HG03066 (cell line): Measurements from ENCODE around the gene ARL2.
"Not testable (repeated sequence)": the region's sequence is repeated elsewhere in the genome, so short reads cannot be mapped to it uniquely, and the experiment has no call there.

ENCODE experiments used
- ATAC-seq: cut with Tn5 transposase; IDR thresholded peaks from one replicate; pipeline ENCODE4 v1.9.1; 2021; ENCODE audit warnings: low read depth; ENCODE audit not compliant: unreplicated experiment

The ARL2 gene

DNA sequence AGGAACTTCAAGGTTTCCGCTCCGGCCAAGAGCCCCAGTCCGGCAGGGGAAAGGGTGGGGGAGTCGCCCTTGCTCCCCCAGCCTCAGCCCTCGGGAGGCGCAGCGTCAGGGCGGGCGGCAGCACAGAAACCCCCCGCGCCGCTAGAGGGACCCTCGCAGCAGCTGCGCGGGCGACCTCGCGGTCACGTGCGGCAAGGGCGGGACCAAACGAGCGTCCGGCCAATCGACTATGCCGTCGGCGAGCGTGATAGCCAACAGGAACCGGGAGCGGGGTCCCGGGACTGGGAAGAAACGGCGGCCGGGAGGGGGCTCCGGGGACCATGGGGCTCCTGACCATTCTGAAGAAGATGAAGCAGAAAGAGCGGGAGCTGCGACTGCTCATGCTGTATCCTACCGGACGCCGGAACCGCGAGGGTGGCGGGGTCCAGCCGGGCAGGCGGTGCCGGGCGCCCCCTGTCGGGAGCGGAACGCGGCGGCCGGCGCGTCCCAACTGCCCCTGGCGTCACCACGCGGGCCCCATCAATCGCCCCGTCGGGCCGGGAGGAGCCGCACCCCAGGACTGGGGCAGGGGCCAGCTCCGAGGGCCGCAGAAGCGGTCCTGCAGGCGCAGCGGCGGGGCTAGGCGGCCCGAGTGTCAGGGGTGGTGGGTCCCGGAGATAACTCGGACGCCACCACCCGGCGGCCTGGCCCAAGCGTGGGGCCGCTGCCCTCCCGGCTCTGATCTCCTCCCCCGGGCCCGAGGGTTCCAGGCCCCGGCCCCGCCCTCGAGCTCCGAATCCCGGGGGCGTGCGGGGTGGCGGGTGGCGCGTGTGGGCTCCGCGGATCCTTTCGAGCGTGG is at the start of gene ARL2:
TSS of gene ARL2 (plus strand) at position 273 of the 838 bp plus-strand sequence. CDS start at position 321, 48 bp downstream.
- peak; percentile 64 for ATAC-seq

GRCh38 chr11:64967375-64967774 is 46.6 kb upstream of the ARL2 start:
- no peak for ATAC-seq

DNA sequence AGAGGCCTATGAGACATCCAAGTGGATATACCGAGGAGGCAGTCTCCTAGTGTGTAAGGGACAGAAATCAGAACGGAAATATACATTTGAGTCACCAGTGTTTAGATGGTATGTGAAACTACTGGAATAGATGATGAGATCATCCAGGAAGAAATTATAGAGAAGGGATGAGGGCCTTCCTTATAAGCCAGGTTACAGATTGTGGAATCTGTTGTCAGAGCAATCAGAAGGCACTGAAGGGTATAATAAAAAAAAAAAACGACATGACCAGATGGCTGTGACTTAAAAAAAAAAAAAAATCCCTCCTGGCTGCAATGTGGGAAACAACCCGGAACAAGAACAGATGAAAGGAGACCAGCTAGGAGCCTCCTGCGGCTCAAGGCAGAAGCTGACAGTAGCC is 44.8 kb upstream of the ARL2 start:
- no peak for ATAC-seq

DNA sequence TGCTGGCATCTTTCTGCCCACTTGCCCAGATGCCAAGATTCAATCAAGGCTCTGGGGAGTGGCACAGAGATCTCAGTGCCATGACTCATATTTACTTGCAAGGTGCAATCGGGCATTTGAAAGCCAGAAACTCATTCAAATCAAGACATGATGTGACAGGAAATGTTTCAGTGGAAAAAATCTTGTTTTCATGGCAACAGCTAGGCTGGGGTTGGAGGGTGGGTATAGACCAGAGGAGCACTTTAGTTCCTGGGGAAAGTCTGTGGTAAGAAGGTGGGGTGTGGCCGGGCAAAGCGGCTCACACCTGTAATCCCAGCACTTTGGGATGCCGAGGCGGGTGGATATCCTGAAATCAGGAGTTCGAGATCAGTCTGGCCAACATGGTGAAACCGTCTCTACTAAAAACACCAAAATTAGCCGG is 43.2 kb upstream of the ARL2 start:
- ATAC-seq = no peak

DNA sequence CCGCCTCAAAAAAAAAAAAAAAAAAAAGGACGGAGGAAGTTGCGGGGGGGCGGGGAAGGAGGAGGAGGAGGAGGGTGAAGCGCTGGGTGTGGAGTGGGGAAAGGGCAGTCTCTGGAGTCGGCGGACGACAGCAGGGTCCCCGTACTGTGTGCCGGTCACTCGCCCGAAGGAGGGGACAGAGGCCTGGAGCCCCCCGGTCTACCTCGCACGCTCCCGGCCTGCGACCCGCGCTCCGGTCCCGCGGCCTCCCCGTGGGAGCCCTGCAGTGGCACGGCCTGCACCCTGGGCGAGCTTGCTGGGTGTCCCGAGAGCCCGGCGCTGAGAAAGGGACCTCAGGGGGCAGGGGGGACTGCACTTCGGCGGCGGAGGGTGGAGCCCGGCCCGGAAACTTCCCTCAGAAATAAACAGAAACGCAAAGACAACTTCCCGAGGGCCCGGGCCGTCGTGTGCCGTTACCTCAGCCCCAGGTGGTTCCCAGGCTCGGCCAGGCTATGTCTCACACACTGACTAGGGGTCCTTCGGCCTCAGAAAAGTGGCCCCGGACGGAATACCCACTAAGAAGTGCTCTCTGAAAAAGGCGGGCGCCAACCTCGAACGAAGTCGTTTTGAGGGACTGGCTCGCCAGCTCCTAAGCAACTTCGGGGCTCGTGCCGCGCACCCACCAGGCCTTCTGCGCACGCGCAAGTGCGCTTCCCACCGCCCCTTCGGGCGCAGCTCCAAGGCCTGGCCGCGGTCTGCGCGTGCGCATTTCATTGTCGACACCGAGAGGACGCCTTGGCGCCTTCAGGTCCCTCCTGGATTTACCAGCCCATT is 42.3 kb upstream of the ARL2 start, which contains the start of gene MAJIN:
TSS of gene MAJIN (minus strand) at position 688 of the 813 bp plus-strand sequence. CDS start 12,703 bp downstream, outside the sequence.
- ATAC-seq = no peak

GRCh38 chr11:64974124-64974523 is 39.8 kb upstream of the ARL2 start:
- no peak for ATAC-seq

DNA sequence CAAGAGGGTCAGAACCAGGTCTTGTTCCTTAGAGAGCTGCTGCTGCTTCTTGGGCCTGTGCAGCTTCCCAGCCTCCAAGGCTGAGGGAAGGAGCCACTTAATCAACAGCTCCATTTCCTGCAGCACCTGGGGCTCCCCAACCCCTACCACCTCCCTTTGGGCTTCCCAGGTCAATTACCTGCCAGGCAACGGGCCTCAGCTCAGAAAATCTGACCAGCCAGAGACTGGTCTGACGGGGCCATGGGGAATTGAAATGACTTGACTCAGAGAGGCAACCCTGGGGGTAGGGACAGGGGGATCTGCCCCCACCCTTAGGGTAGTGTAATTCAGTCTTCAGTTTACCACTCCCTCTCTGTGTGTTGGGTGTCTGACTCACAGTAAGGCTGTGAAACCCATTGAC is 37.3 kb upstream of the ARL2 start:
- ATAC-seq = no peak

DNA sequence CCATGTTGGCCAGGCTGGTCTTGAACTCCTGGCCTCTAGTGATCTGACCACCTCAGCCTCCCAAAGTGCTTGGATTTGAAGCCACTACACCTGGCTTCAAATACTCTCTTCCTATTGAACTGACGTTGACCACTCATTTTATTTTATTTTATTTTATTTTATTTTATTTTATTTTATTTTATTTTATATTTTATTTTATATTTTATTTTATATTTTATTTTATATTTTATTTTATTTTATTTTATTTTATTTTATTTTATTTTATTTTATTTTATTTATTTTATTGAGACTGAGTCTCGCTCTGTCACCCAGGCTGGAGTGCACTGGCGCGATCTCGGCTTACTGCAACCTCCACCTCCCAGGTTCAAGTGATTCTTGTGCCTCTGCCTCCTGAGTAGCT is 30.6 kb upstream of the ARL2 start:
- not testable (repeated sequence) for ATAC-seq

GRCh38 chr11:64987998-64988854 is 25.7 kb upstream of the ARL2 start:
- ATAC-seq = no peak

GRCh38 chr11:64989416-64989815 is 24.5 kb upstream of the ARL2 start:
- no peak for ATAC-seq

DNA sequence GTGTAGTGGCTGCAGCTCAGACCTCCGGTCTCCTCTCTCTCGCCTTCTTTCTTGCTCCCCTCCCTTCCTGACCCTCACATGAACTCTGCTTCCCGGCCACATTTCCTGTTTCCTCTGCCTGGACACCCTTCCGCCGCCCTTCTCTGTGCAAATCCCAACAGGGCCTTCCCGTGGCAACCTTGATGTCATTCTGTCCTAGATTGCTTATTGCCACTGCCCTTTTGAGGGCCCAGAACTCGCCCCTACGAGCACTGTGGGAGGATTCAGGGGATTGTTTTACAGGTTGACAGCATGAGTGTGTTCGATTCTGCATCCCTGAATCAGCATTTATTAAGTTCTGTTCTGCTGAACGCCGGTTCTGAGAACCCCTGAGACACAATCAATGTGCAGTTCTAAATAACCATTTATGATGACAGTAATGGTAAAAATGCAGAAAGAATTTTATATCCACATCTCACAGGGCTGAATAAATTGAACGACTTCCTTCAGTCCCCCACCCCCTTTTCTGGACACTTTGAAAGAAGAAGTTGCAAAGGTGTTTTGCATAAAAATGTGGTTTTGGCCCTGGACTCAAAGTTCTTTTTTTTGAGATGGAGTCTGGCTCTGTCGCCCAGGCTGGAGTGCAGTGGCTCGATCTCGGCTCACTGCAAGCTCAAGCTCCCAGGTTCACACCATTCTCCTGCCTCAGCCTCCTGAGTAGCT is 23.6 kb upstream of the ARL2 start:
- ATAC-seq = no peak

GRCh38 chr11:64994318-64994717 is 19.6 kb upstream of the ARL2 start:
- ATAC-seq = no peak

DNA sequence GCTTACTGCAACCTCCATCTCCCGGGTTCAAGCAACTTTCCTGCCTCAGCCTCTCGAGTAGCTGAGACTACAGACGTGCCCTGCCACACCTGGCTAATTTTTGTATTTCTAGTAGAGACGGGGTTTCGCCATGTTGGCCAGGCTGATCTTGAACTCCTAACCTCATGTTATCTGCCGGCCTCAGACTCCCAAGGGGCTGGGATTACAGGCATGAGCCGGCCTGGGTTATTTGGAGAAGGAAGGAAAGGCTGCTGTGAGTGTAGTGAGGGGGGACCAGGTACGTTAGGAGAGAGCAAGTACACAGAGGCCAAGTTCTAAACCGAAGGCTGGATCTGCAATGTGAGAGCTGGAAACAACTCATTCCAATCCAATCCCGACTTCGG is 17.6 kb upstream of the ARL2 start:
- ATAC-seq = no peak

GRCh38 chr11:64996710-64997380 is 17.1 kb upstream of the ARL2 start, which contains the start of gene BATF2:
BATF2 (minus strand) TSS chr11:64996971; CDS start chr11:64996914, 57 bp downstream.
- no peak for ATAC-seq

DNA sequence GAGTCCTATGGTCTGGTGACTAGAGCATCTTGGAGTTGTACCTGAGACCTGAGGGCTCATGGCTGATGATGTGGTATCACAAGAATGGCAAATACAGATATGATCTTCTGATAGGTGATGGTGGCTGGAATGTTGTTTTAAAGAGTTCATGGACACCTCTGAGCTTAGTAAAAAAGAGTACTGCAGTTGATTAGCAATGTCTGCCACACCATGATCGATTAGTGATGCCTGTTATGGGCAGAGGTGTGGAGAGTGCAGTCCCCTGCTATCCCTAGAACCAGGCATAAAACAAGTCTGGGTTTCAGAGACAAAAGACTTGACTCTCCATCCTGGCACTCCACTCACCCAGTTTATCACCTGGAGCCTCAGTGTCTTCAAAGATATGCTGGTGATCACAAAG is 15.8 kb upstream of the ARL2 start:
- ATAC-seq = no peak

GRCh38 chr11:64998690-64999431 is 15.1 kb upstream of the ARL2 start:
- no peak for ATAC-seq

GRCh38 chr11:64999478-64999877 is 14.5 kb upstream of the ARL2 start:
- ATAC-seq = no peak

- no peak for ATAC-seq
These were observed 11.3 kb upstream of the ARL2 start for GRCh38 chr11:65002706-65003105.

DNA sequence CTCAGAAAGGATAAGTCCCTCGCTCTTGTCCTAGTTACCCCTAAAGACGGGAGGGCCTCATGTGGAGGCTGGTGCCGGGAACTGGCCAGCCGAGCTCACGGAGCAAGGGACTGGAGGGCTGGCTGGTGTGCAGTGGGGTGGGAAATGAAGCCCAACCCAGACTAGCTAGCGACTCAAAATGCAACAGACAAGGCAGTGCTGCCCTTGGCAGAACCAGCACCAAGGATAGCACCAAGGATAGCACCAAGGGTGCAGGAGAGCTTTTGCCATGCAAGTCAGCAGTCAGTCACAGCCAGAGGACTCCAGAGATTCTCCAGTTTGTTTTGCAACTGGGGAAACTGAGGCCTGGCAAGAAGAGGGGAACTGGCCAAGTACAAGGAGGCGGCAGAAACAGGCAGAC is 10.7 kb upstream of the ARL2 start:
- ATAC-seq = no peak
